ENCODE results near the gene REEP5. TPM values are rescaled to one million over a fixed set of nuclear protein-coding genes. Genes with fewer than 3 reads are reported as not detected.
"Not testable (repeated sequence)": the region's sequence is repeated elsewhere in the genome, so short reads cannot be mapped to it uniquely, and the experiment has no call there.

The REEP5 gene
- total RNA-seq, 1 donor from 2014 or later = 84.8 TPM

DNA sequence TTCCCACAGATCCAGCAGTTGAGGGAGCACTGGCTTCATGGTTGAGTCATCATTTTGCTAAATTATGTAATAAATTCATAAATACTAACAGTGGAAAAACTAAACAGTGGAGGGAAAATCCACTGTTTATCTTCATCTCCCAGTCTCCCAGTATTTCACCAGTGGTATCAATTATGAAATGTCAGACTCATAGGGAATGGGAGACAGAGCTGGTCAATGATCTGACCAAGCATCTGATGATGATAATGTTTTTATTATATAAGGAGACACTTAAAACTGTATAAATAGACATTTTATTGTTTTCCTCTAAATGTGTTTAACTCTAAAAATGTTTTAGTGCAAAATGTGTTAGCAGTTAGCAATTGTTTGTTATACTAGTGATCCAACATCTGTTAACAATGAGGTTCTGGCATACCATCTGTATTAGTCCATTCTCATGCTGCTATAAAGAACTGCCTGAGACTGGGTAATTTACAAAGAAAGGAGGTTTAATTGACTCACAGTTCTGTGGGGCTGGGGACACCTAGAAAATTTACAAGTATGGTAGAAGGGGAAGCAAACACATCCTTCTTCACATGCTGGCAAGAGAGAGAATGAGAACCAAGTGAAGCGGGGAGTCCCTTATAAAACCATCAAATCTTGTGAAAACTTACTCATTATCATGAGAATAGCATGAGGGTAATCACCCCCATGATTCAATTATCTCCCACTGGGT, 11.8 kb upstream of the REEP5 start:
- intact Hi-C loops (cut with micrococcal nuclease) = no loop called here

DNA sequence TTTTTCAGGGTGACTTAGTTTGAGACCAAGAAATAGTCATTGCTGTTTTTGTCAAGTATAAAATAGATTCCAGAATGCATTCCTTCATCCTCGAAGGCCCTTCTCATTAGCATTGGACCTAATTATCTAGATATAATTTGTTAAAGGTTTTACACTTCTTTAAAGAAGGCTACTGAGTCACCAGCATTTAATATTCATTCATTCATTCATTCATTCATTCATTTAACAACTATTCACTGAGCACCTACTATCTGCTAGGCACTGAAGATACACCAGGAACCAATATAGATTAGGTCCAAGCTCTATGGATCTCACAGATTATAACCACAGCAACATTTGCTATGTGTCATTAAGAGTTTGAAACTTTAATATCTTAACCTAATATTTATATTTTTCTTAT, 11.1 kb upstream of the REEP5 start:
- intact Hi-C loops (cut with micrococcal nuclease) = no loop called here

DNA sequence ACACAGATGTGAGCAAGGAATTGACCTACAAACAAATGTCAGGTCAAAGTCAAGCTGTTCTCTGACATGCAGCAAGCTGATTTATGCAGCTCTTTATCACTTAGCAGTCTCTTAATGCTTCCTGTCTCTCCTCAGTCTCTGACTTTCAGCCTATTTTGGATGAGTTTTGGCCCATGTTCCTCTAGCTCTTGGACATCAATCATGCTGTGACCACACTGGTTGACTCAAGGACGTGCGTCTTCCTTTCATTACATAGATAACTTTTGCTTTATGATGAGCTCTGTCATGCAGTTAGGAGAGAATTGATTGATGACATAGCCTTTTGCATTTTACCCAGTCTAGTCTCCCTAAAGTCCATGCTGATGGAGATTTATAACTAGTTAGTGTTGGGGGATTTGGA, 9.4 kb upstream of the REEP5 start:
- intact Hi-C loops (cut with micrococcal nuclease) = no loop called here

DNA sequence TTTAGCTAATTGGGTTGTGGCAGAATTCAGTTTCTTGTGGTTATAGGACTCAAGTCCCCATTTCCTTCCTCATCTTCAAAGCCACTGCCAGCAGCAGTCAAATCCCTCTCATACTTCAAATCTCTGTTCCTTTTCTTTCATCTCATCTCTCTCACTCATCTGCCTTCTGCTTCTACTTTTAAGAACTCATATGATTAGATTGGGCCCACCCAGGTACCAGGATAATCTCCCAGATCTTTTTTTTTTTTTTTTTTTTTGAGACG, 8.0 kb upstream of the REEP5 start:
- intact Hi-C loops (cut with micrococcal nuclease) = loop anchor here (1.0 kb wide), 1 partner anchor 8 kb away; the partner anchor contains the start of gene REEP5

DNA sequence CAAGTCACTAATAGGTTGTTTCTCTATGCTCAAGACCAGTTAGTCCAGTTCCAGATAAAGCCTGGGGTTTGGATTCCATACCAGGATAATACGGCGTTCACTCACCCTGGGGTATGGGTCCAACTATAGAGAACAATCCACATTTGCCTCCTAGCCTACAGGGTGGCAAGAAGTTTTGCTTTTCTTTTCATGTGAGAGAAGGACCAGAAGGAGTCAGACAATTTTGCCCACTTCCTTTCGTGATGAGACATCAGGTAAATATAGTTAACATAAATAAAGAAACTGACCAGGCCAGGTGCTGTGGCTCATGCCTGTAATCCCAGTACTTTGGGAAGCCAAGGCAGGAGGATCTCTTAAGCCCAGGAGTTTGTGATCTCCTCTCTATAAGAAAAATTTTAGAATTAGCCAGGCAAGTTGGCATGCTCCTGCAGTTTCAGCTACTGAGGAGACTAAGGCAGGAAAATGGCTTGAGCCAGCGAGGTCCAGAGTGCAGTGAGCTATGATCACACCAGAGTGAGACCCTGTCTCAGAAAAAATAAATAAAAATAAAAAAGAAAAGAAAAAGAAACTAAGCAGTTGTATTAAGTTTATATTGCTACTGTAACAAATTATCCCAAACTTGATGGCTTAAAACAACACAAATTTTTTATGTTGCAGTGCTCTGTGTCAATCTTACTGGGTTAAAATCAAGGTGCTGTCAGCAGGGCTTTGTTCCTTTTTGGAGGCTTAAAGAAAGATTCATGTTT, 7.5 kb upstream of the REEP5 start:
- intact Hi-C loops (cut with micrococcal nuclease) = loop anchor here (1.0 to 10.0 kb wide), 2 partner anchors 7 to 765 kb away; partner anchors contain the start of gene REEP5

DNA sequence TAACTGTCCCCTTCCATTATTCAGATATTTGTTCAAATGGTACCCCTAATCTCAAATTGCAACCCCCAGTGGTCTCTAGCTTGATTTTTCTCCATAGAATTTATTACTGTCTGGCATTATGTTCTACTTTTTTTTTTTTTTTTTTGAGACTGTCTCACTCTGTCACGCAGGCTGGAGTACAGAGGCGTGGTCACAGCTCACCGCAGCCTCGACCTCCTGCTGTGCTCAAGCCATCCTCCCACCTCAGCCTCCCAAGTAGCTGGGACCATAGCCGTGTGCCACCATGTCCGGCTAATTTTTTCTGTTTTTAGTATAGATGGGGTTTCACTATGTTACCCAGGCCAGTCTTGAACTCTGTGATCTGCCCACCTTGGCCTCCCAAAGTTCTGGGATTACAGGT, 2.0 kb upstream of the REEP5 start:
- intact Hi-C loops (cut with micrococcal nuclease) = loop anchor here (2.0 to 10.0 kb wide), 5 partner anchors 45 to 1412 kb away; partner anchors contain the start of genes STARD4 and YTHDC2

DNA sequence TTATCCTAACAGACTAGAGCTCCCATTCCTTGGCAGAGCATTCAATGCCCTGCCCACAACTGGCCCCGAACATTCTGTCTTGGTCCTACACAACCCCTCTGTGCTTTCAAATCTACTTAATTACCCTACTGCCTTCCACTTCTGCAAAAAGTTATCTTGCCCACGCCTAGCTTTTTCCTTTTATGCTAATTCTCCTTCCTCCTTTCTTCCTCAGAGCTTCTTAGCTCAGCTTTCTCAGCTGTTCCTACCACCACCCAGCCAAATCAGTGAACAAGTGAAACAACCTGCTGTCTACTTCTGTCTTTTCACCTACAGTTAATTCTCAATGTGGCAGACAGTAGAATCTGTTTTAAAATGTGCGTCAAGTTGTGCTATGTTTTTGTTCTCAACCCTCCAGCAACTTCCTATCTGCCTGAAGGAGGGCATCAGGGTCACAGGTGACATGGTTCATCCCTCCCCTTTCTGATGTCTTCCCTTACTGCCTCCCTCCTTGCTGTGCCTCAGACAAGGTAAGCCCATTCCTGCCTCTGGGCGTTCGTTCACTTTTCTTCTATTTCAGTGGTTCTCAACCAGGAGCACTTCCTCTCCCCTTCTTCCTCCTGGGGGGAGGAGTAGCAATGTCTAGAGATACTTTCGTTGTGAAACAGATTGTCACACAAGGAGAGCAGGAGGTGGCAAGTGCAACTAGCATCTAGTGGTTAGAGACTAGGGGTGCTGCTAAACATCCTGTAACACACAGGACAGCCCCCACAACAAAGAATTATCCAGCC, 1.3 kb upstream of the REEP5 start:
- intact Hi-C loops (cut with micrococcal nuclease) = loop anchor here (2.0 to 10.0 kb wide), 5 partner anchors 45 to 1411 kb away; partner anchors contain the start of genes STARD4 and YTHDC2

DNA sequence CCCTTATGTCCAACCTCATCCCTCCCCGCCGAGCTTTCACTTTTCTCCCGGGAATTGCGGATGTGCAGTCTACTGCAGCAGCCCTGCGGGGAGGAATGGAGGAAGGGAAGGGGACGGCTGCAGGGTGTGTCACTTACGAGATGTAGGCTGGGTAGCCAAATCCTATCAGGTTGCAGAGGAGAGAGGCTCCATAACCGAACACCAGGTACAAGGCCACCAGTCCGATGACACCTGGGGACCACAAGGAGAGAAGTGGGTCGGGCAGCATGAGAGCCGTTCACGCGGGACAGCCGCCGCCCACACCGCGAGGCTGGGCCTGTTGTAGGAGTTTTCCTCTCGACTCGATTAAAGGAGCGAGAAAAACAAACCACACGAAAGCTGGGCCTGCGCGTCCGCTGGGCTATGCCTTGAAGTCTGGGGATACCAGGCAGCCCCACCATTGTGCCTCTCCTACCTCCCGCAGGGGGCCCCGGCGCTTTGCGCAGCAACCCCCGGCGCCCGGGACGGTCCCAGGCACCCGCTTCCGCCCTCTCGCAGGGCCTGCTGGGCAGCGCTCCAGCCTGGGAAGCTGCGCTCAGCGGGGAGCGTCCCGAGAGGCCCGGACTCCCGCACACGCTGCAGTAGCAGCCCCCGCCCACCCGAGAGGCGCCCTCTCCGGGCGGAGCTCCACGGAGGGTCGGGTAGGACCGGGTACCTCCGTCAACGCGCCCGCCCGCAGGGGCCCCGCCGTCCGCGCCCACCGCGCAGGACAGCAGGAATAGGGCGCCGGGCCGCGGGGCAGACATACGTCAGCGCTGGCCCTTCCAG, 798 bp downstream of the REEP5 start:
- intact Hi-C loops (cut with micrococcal nuclease) = loop anchor here (5.0 to 10.0 kb wide), 2 partner anchors 756 to 1409 kb away; partner anchors contain the start of gene STARD4

DNA sequence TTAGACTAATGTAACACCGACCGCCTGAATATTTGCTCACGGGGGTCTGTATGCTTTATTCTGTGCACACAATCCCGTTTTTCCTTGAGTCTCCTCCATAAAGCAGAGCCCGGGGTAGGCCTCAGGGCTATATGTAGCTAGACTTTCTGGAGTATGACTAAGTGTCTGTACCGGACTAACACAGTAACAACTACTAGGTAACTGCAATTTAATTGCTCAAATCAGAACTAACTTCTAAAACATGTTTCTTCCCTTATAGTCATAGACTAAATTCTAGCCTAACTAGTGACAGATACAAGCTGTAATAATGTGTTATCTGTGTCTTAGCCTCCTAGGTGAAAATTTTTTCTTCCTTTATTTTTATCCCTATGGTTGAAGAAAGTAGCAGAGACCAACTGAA, 2.1 kb downstream of the REEP5 start:
- intact Hi-C loops (cut with micrococcal nuclease) = loop anchor here (5.0 to 10.0 kb wide), 2 partner anchors 755 to 1408 kb away; partner anchors contain the start of gene STARD4

DNA sequence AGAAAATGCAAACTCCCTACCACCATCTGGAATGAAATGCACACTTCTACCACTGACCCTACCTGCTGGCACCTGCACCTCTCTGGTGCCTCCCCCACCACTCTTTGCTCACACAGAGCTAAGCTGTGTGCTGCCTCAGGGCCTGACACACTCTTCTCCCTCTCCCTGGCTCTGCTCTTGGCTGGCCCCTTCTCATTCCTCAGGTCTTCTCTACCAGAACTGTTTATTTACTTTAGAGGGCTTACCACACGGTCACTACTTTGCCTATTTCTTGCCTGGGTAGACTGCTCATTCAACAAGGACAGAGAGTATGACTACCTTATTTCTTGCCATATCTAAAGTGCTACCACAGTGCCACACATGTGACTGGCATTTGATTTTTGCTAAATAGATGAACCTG, 3.3 kb downstream of the REEP5 start:
- intact Hi-C loops (cut with micrococcal nuclease) = no loop called here

DNA sequence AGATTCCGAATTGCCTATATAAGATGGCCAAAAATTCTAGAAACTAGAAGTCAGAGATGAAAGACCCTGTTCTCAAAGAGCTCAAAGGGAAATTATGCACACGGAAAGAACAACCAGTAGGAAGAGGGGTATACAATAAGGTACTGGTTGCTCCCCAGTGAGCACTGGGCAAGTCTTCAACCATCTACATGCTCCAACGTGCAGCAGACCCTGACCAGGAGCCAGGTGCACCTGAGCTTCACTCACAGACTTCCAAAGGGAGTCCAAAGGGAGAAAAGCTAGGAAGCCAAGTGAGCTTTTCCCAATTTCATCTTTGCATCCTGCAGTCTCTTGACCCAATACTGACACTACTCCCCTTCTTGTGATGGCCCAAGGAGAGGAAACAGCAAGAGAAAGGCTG, 3.9 kb downstream of the REEP5 start:
- intact Hi-C loops (cut with micrococcal nuclease) = no loop called here

DNA sequence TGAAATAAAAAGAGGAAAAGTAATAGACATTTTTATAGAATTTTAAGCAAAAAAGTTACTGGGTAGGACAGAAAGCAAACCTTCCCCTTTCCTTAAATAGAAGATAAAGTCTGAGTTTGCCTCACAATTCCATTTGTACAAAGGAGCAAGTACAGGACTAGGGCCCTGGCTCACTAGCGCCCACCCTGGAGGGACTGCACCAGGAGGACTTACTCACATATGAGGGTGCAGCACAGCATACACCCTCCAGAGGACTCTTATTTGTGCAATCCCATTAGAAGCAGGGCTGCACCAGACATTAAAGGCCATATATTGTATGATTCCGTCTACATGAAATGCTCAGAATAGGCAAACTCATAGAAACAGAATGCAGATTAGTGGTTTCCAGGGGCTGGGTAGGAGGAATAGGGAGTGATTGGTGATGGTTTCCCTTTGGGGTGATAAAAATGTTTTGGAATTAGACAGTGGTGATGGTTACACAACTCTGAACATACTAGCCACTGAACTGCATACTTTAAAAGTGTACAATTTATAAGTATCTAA, 4.5 kb downstream of the REEP5 start:
- intact Hi-C loops (cut with micrococcal nuclease) = no loop called here

DNA sequence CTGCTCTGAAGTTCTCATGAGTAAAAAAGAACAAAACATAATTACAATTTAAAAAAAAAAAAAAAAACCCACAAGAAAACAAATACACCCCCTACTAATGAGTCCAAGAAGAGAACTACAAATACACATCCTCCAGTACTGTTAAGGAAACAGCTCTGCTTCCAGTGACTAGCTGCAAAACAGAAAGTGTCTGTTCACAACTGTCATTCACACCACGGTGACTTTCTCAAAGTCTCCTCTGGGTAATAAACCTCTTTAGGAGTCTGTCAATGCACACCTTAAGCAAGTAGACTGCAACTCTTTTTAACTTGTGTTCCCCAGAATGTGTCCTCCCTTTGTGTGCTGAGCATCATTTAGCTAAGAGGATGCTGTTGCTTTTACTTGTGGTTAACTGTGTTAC, 6.2 kb downstream of the REEP5 start:
- intact Hi-C loops (cut with micrococcal nuclease) = no loop called here

DNA sequence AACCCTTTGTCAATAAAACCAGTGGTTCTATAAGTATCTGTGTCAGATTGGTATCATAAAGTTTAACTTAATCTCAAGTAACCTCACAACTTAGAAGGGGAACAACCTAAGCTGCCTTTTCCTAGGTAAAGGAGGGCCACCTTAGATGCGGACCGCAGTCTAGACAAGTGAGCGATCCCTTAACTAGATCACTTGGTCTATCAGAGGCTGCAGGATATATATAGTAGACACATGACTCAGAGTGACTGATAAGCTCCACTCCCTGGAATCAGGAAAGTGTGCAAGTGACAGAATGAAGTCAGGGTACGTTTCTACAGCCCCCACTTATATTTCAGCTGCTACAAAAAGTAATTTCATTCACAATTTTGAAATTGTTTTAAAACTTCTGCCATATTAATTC, 7.4 kb downstream of the REEP5 start:
- intact Hi-C loops (cut with micrococcal nuclease) = no loop called here

DNA sequence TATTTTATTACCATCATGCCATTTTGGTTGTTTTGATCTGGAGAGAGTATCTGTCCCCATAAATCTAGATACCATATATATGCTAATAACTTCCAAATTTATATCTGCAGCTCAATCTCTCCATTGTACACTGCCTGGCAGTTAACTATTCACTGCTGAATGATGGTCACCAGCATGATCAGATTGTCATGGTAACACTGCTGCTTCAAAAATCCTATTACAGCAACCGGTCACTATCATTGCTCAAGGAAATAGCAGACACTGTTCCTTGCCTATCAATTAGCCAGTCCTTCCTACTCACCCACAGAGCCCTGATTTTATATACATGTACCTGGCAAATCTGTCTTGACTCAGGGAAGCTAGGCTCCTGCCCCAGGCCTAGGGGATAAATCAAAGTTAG, 11.5 kb downstream of the REEP5 start:
- intact Hi-C loops (cut with micrococcal nuclease) = no loop called here

DNA sequence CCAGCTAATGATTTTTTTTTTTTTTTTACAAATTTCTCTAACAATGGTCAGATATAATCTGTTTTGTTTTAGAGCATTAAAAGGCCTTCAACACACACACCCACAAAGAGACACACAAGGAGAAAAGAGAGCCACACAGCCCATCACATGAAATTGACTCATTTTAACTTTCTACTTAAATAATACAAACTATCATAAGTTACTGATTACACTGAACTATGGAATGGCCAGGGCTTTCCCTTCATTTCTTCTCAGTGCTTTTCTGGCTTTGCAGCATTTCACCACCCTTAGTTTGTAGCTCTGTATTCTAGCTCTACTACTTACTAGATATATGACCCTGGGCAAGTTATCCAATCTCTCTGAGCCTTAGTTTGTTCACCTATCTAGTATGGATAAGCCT, 13.2 kb downstream of the REEP5 start:
- intact Hi-C loops (cut with micrococcal nuclease) = no loop called here

DNA sequence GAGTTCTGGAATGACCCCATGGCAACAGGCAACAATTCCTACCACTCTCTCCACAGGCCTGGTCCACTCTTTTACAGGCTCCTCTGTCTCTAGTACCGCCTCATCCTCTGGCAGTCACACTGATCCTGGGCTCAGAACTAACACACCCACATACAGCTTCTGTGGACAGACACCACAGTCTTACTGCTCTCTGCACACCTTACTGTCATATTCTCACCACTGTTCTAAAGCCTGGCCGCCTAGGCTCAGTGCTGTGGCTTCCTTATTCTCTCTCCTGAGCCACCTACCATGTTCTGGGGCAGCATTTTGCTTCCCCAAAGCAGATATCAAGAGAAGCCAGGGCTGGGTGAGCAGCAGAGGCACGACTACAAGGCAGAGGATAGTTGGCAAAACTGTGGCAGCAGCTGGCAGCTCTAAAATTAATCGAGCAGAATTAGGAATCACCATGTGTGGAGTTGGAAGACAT, 14.8 kb downstream of the REEP5 start:
- intact Hi-C loops (cut with micrococcal nuclease) = no loop called here

DNA sequence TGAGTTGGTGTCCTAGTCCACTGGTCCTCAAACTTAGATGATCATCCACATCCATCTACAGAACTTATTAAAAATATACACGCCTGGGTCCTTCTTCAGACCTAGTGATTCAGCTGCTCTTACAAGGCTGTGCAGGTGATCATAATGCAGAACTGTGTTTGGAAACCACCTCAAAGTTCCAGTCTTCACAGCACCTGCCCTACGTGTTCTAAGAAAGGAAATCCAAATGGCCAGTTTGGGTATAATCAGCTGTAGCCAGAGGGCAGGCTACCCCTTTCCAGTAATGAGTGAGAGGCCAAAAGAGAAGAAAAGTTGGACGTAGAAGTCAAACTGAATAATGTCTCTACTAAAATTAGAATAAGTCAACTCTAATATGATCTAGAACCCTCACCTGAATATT, 15.4 kb downstream of the REEP5 start:
- intact Hi-C loops (cut with micrococcal nuclease) = no loop called here

DNA sequence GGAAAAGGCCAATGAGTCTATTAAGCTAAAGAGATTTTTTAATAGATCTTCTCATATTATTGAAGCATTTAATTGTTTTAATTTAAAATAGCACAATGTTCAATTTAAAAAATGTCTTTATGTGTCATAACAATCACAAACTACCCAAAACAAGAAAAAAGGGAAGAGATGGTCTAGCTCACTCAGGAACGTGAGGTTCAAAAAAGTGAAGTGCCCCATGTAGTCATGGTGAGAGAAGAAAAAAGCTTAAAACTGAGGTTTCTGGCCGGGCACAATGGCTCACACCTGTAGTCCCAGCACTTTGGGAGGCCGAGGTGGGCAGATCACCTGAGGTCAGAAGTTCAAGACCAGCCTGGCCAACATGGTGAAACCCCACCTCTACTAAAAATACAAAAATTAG, 17.0 kb downstream of the REEP5 start:
- intact Hi-C loops (cut with micrococcal nuclease) = not testable (repeated sequence)

DNA sequence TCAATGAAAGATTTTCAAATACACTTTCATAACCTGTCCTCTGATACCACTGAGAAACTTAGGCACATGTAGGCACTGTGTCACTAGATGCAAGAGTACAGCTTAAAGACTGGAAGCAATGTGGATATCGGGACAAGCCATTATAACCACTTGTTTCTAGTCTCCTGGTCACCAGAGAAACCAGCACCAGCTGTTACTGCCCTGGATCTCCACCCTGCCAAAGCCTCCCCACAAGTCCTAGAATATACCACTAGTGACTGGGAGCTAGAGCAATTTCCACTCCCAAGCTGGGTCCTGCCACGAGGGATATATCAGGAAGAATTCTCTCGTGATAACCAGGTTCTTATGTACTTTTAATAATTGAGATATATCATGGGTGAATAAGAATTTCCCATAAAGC, 19.5 kb downstream of the REEP5 start:
- intact Hi-C loops (cut with micrococcal nuclease) = no loop called here

DNA sequence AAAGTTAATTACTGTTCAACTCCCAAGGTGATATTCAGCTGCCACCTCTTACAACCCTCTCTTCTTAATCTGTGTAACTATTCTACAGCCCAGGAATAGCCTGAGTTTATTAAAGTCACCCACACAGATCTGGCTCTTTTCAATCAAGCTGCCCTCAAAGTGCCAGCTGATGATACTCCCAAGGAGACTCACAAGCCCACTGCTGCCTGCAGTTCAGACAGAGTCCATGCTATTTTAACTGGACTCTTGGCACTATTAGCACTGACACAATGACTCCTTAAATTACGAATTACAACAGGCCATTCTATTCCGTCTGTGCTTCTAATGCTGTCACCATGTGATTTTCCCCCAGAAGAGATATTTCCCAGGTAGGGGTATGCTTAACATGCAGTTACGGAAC, 26.3 kb downstream of the REEP5 start:
- intact Hi-C loops (cut with micrococcal nuclease) = no loop called here
